OCI-LY1 (cell line): ENCODE data around the gene CARD18.

Source experiments
- H2AFZ ChIP-seq: fragments of 200-600 bp; sonication (generic), shearing (Covaris generic); 2 replicates; pipeline ENCODE4 v1.6.0; 2014; ENCODE audit warnings: antibody characterized with exemption, mild to moderate bottlenecking, low read length
- H3F3A ChIP-seq: fragments of 200-600 bp; sonication (generic), shearing (Covaris generic); 2 replicates; pipeline ENCODE4 v1.6.0; 2014; ENCODE audit warnings: mild to moderate bottlenecking, antibody characterized with exemption, low read length, moderate library complexity; ENCODE audit not compliant: insufficient read depth
- H3K27ac ChIP-seq: fragments of 200-600 bp; sonication (generic); 2 replicates; pipeline ENCODE4 v1.5.1; 2014; ENCODE audit warnings: low read length, mixed run types, mild to moderate bottlenecking, low read depth; ENCODE audit not compliant: poor library complexity, severe bottlenecking
- H3K27me3 ChIP-seq: fragments of 200-600 bp; sonication (generic); 2 replicates; pipeline ENCODE4 v1.6.0; 2014; ENCODE audit warnings: antibody characterized with exemption, mild to moderate bottlenecking, low read length, moderate library complexity; ENCODE audit not compliant: insufficient read depth
- H3K36me3 ChIP-seq: fragments of 200-600 bp; sonication (generic); 2 replicates; pipeline ENCODE4 v1.6.1; 2014; ENCODE audit warnings: mild to moderate bottlenecking, antibody characterized with exemption, low read length, moderate library complexity, mixed read lengths; ENCODE audit not compliant: insufficient read depth
- H3K4me1 ChIP-seq: fragments of 200-600 bp; sonication (generic); 2 replicates; pipeline ENCODE4 v1.5.1; 2014; ENCODE audit warnings: mild to moderate bottlenecking, low read length, moderate library complexity; ENCODE audit not compliant: insufficient read depth, severe bottlenecking
- H3K4me2 ChIP-seq: fragments of 200-600 bp; sonication (generic), shearing (Covaris generic); 2 replicates; pipeline ENCODE4 v1.6.1; 2014; ENCODE audit warnings: low read length
- H3K4me3 ChIP-seq: fragments of 200-600 bp; sonication (generic); 2 replicates; pipeline ENCODE4 v1.5.1; 2014; ENCODE audit warnings: low read length, low read depth, mild to moderate bottlenecking, mixed read lengths; ENCODE audit not compliant: poor library complexity, severe bottlenecking
- H3K79me2 ChIP-seq: fragments of 200-600 bp; shearing (Covaris generic); 2 replicates; pipeline ENCODE4 v1.6.1; 2016; ENCODE audit warnings: mixed run types, low read length, mixed read lengths; ENCODE audit not compliant: insufficient read depth
- H3K9ac ChIP-seq: fragments of 200-600 bp; sonication (generic), shearing (Covaris generic); 2 replicates; pipeline ENCODE4 v1.6.1; 2014; ENCODE audit warnings: mild to moderate bottlenecking, low read length, mixed read lengths
- H3K9me2 ChIP-seq: fragments of 200-600 bp; sonication (generic), shearing (Covaris generic); 2 replicates; pipeline ENCODE4 v1.6.1; 2014; ENCODE audit warnings: low read depth, mild to moderate bottlenecking, low read length, mixed read lengths
- H3K9me3 ChIP-seq: fragments of 200-600 bp; shearing (Covaris generic); 2 replicates; pipeline ENCODE4 v1.6.1; 2014; ENCODE audit warnings: low read length, mixed read lengths
- H4K20me1 ChIP-seq: fragments of 200-600 bp; sonication (generic), shearing (Covaris generic); 2 replicates; pipeline ENCODE4 v1.6.0; 2016; ENCODE audit warnings: mild to moderate bottlenecking, low read length; ENCODE audit not compliant: insufficient read depth
- EZH2 ChIP-seq: fragments of 200-600 bp; sonication (generic), shearing (Covaris generic); IDR thresholded peaks from 2 replicates; pipeline ENCODE4 v1.8.0; 2017; ENCODE audit warnings: borderline replicate concordance, mixed run types, mild to moderate bottlenecking, antibody characterized with exemption, low read length, moderate library complexity, mixed read lengths
- TF ChIP-seq, protein P1 (sequence below): fragments of 200-600 bp; sonication (generic), shearing (Covaris generic); IDR thresholded peaks from 2 replicates; pipeline ENCODE4 v1.5.1; 2017; ENCODE audit warnings: mild to moderate bottlenecking, antibody characterized with exemption, low read length, moderate library complexity, mixed read lengths

The CARD18 gene

DNA sequence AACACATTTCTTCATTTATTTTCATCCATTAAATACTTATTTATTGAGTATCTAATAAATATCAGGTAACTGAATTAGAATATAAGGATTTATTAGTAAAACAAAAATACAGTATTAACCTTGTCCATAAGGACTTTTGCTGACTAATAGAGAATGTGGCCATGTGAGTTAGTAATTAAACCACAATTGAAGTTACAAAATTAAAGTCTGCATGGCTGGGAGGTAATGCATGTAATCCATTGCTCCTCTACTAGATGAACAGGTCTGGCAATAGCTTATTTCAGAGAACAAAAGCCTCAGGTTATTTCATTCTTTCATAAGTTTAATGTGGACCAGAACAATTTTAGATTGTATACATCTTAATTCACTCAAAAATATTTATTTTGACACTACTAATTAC is 9.9 kb upstream of the CARD18 start:
- Histone ChIP-seq H3K79me2 (no peaks in the 10 kb centered on the region), H3K27me3 (no peaks in the 10 kb centered on the region), H3K9ac (no peak overlapping the region), H4K20me1 (no peaks in the 10 kb centered on the region), H3K9me2 (no peaks in the 10 kb centered on the region), H3K4me2 (no peak overlapping the region), H3K9me3 (no peaks in the 10 kb centered on the region), H3K36me3 (no peaks in the 10 kb centered on the region), H3K4me1 (no peaks in the 10 kb centered on the region), H3K4me3 (no peak overlapping the region), H3K27ac (no peak overlapping the region), H2AFZ (no peak overlapping the region), H3F3A (no peaks in the 10 kb centered on the region)
- TF ChIP-seq EZH2: no peak
- TF ChIP-seq, protein P1, sequence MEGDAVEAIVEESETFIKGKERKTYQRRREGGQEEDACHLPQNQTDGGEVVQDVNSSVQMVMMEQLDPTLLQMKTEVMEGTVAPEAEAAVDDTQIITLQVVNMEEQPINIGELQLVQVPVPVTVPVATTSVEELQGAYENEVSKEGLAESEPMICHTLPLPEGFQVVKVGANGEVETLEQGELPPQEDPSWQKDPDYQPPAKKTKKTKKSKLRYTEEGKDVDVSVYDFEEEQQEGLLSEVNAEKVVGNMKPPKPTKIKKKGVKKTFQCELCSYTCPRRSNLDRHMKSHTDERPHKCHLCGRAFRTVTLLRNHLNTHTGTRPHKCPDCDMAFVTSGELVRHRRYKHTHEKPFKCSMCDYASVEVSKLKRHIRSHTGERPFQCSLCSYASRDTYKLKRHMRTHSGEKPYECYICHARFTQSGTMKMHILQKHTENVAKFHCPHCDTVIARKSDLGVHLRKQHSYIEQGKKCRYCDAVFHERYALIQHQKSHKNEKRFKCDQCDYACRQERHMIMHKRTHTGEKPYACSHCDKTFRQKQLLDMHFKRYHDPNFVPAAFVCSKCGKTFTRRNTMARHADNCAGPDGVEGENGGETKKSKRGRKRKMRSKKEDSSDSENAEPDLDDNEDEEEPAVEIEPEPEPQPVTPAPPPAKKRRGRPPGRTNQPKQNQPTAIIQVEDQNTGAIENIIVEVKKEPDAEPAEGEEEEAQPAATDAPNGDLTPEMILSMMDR: no peak

DNA sequence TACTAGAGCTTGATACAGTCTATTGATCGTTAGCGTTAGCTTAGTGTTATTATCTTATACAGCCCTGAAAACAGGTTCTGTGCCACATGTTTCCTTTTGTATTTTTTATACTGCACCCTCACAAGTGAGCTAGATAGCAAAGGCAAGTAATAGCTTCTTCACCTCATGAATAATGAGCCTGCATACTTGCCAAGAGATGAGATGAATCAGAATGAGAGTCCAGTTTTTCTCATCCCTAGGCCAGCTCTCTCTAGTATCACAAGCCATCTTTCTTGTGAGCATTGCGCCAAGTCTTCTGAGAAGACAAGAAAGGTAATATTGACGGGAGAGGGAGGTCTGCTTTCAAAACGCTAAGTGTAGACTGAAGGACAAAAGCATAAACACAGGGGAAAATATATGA is 8.7 kb upstream of the CARD18 start:
- H3K4me1 ChIP-seq: no peaks in the 10 kb centered on the region
- H3K27me3 ChIP-seq: no peaks in the 10 kb centered on the region
- no peaks in the 10 kb centered on the region for H3K9me2 ChIP-seq
- no peak overlapping the region for H2AFZ ChIP-seq
- no peaks in the 10 kb centered on the region for H3K79me2 ChIP-seq
- H3K4me2 ChIP-seq: no peak overlapping the region
- no peaks in the 10 kb centered on the region for H3K36me3 ChIP-seq
- H3K9me3 ChIP-seq: no peaks in the 10 kb centered on the region
- no peaks in the 10 kb centered on the region for H3F3A ChIP-seq
- H3K27ac ChIP-seq: no peak overlapping the region
- no peak for TF ChIP-seq EZH2
- TF ChIP-seq, protein P1: no peak
- H3K4me3 ChIP-seq: no peak overlapping the region
- no peak overlapping the region for H3K9ac ChIP-seq
- no peaks in the 10 kb centered on the region for H4K20me1 ChIP-seq

DNA sequence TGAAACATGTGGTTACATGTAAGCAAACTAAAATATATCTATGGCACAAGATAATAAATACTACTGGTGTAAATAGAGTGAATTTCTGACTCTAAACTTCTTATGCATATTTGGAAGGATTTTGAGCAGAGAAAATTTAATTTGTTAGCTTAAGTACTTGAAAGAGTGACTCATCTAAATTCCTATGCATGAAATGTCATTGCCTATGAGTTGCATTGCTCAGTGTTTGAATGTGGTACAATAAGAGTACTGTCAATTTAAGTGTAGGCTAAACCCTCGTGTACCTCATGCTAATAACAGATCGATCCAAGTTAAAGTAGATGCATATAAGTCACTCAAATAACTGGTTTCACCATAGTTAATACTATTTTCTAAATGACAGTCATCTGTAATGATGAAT is 5.3 kb upstream of the CARD18 start:
- no peaks in the 10 kb centered on the region for H3K79me2 ChIP-seq
- H3K9ac ChIP-seq: no peak overlapping the region
- no peaks in the 10 kb centered on the region for H4K20me1 ChIP-seq
- H3K9me2 ChIP-seq: no peaks in the 10 kb centered on the region
- no peaks in the 10 kb centered on the region for H3K36me3 ChIP-seq
- H3K9me3 ChIP-seq: no peaks in the 10 kb centered on the region
- no peak overlapping the region for H3K27ac ChIP-seq
- no peaks in the 10 kb centered on the region for H3F3A ChIP-seq
- no peaks in the 10 kb centered on the region for H3K27me3 ChIP-seq
- H3K4me3 ChIP-seq: no peak overlapping the region
- H2AFZ ChIP-seq: no peak overlapping the region
- TF ChIP-seq, protein P1: no peak
- no peak for TF ChIP-seq EZH2
- no peaks in the 10 kb centered on the region for H3K4me1 ChIP-seq
- H3K4me2 ChIP-seq: no peak overlapping the region
